HG02852 (cell line): Measurements from ENCODE around the gene YBX1.
"Not testable (repeated sequence)": the region's sequence is repeated elsewhere in the genome, so short reads cannot be mapped to it uniquely, and the experiment has no call there.

ENCODE experiments used
- ATAC-seq: cut with Tn5 transposase; IDR thresholded peaks from one replicate; pipeline ENCODE4 v1.9.1; 2021; ENCODE audit warnings: mild to moderate bottlenecking, moderate library complexity; ENCODE audit not compliant: unreplicated experiment

The YBX1 gene

DNA sequence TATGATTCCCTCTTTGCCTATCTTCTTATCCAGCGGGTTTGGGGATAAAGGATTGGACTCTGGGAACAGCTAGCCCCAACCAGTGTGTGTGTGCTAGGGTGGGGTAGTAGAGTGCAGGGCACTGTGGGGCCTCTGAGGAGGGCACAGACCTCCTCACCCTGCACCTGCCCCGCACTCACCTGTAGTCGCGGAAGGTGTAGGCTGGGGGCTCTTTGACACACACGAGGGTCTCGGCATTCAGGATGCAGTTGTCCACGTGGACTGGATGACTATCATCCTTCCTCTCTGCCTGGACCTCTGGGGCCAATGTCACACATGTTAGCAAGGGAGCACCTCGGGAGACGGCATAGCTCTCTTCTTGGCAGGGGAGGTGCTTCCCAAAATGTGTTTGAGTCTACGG, 65.8 kb downstream of the YBX1 start:
- no peak for ATAC-seq

- no peak for ATAC-seq
Observed at GRCh38 chr1:42748461-42749410, 66.5 kb downstream of the YBX1 start.

GRCh38 chr1:42750041-42750440, 67.8 kb downstream of the YBX1 start:
- no peak for ATAC-seq

GRCh38 chr1:42751511-42752070, 69.4 kb downstream of the YBX1 start:
- ATAC-seq = not testable (repeated sequence)

DNA sequence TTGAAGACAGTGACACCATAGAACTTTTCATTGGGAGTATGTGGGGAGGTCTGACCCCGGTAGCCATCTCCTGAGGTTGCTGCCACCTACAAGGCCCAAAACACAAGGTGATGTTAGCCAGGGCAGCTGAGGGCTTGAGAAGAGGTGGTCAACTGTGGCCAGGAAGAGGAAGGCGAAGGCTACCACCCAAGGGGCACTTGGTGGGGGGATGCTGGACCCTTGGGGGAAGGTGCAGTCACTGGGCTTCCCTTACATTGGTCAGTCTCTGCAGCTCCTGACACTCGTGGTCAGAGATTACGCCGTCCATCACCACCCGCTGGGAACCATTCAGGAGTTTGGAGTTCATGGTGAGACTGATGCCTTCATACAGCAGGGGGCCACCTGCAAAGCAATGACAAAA, 70.1 kb downstream of the YBX1 start:
- no peak for ATAC-seq

DNA sequence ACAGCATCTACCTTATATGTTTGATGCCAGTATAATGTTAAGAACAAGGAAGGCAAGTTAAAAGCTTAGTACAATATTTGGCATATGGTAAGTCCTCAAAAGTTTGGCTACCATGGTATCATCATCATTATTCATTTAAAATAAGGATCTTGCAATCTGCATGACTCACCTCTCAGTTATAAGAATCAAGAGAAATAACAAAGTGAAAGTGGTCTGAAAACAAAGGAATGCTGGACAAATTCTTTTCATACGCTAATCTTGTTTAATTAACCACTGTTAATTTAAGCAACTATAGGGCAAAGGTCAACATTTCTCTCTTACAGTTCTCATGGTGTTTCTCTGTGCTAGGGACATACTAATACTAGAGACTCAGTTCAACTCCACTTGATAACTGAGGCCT, 70.9 kb downstream of the YBX1 start:
- ATAC-seq = no peak
